Muscle layer of duodenum (tissue), 2 donors: ENCODE results near the gene RNH1.

Experiments used
- H3K27ac ChIP-seq: one replicate; pipeline ENCODE4 v1.7.0; 2013; ENCODE audit warnings: mild to moderate bottlenecking, low read length
- H3K27me3 ChIP-seq: one replicate; pipeline ENCODE4 v1.7.0; 2013; ENCODE audit warnings: low read depth, mild to moderate bottlenecking, control low read depth, low read length
- H3K36me3 ChIP-seq, 2 donors: one replicate each; pipeline ENCODE4 v1.7.0; 2013; ENCODE audit warnings: low read length in 2 of 2, control low read depth in 1 of 2, mild to moderate bottlenecking in 1 of 2; ENCODE audit not compliant: insufficient read depth in 2 of 2, control insufficient read depth in 1 of 2
- H3K4me1 ChIP-seq, 2 donors: one replicate each; pipeline ENCODE4 v1.7.0; 2013; ENCODE audit warnings: low read length in 2 of 2, mild to moderate bottlenecking in 2 of 2, control low read depth in 1 of 2, moderate library complexity in 1 of 2; ENCODE audit not compliant: insufficient read depth in 2 of 2, control insufficient read depth in 1 of 2
- H3K4me3 ChIP-seq, 2 donors: one replicate each; pipeline ENCODE4 v1.7.0; 2013; ENCODE audit warnings: low read length in 2 of 2, low read depth in 1 of 2, mild to moderate bottlenecking in 1 of 2
- H3K9me3 ChIP-seq, 2 donors: one replicate each; pipeline ENCODE4 v1.7.0; 2013; ENCODE audit warnings: low read length in 2 of 2, control low read depth in 1 of 2, mild to moderate bottlenecking in 1 of 2; ENCODE audit not compliant: control insufficient read depth in 1 of 2
- donor health status: healthy.

Gene RNH1

GRCh38 chr11:490930-491260, 16.1 kb downstream of the RNH1 start:
- H3K36me3 ChIP-seq, result peaks cover 10 to 68% of the 10 kb centered on the region in 2 donors
- H3K9me3 ChIP-seq, result no peaks in the 10 kb centered on the region
- H3K27me3 ChIP-seq, result no peaks in the 10 kb centered on the region
- no peak overlapping the region for H3K27ac ChIP-seq
- H3K4me1 ChIP-seq, result peaks cover 0 to 3% of the 10 kb centered on the region in 2 donors
- no peak overlapping the region for H3K4me3 ChIP-seq

GRCh38 chr11:490186-490929, 16.7 kb downstream of the RNH1 start:
- H3K27ac ChIP-seq, result no peak overlapping the region
- no peaks in the 10 kb centered on the region for H3K4me1 ChIP-seq
- H3K36me3 ChIP-seq, result peaks cover 10 to 63% of the 10 kb centered on the region in 2 donors

GRCh38 chr11:489610-490185, 17.3 kb downstream of the RNH1 start:
- Histone ChIP-seq H3K9me3 (no peaks in the 10 kb centered on the region), H3K4me1 (no peaks in the 10 kb centered on the region), H3K27ac (no peak overlapping the region), H3K36me3 (peaks cover 10 to 56% of the 10 kb centered on the region in 2 donors), H3K27me3 (no peaks in the 10 kb centered on the region), H3K4me3 (no peak overlapping the region)

More at GRCh38 chr11:490186-490929, 16.7 kb downstream of the RNH1 start:
- H3K9me3 ChIP-seq, result no peaks in the 10 kb centered on the region
- H3K4me3 ChIP-seq, result no peak overlapping the region
- H3K27me3 ChIP-seq, result no peaks in the 10 kb centered on the region

- no peaks in the 10 kb centered on the region for H3K9me3 ChIP-seq
- H3K4me3 ChIP-seq, result no peak overlapping the region
- no peak overlapping the region for H3K27ac ChIP-seq
- H3K36me3 ChIP-seq, result peaks cover 6 to 49% of the 10 kb centered on the region in 2 donors
- no peaks in the 10 kb centered on the region for H3K4me1 ChIP-seq
- H3K27me3 ChIP-seq, result no peaks in the 10 kb centered on the region
These were observed 18.1 kb downstream of the RNH1 start for GRCh38 chr11:488992-489391.

GRCh38 chr11:488579-488978, 18.5 kb downstream of the RNH1 start:
- Histone ChIP-seq H3K27ac (no peak overlapping the region), H3K4me1 (no peaks in the 10 kb centered on the region)

GRCh38 chr11:488062-488461, 19.0 kb downstream of the RNH1 start:
- Histone ChIP-seq H3K4me3 (no peak overlapping the region), H3K9me3 (no peaks in the 10 kb centered on the region), H3K27me3 (no peaks in the 10 kb centered on the region), H3K27ac (no peak overlapping the region), H3K36me3 (peaks cover 6 to 43% of the 10 kb centered on the region in 2 donors), H3K4me1 (no peaks in the 10 kb centered on the region)

More at GRCh38 chr11:488579-488978, 18.5 kb downstream of the RNH1 start:
- Histone ChIP-seq H3K4me3 (no peak overlapping the region), H3K36me3 (peaks cover 6 to 45% of the 10 kb centered on the region in 2 donors), H3K9me3 (no peaks in the 10 kb centered on the region), H3K27me3 (no peaks in the 10 kb centered on the region)

GRCh38 chr11:487571-488021, 19.4 kb downstream of the RNH1 start:
- no peaks in the 10 kb centered on the region for H3K27me3 ChIP-seq
- H3K4me1 ChIP-seq, result no peaks in the 10 kb centered on the region
- peaks cover 6 to 38% of the 10 kb centered on the region in 2 donors for H3K36me3 ChIP-seq
- no peak overlapping the region for H3K4me3 ChIP-seq
- no peaks in the 10 kb centered on the region for H3K9me3 ChIP-seq
- H3K27ac ChIP-seq, result no peak overlapping the region

GRCh38 chr11:486189-486588, 20.9 kb downstream of the RNH1 start:
- H3K4me3 ChIP-seq, result no peak overlapping the region
- no peaks in the 10 kb centered on the region for H3K4me1 ChIP-seq
- peaks cover 6 to 34% of the 10 kb centered on the region in 2 donors for H3K36me3 ChIP-seq
- no peaks in the 10 kb centered on the region for H3K27me3 ChIP-seq
- H3K27ac ChIP-seq, result no peak overlapping the region
- no peaks in the 10 kb centered on the region for H3K9me3 ChIP-seq

- no peaks in the 10 kb centered on the region for H3K4me1 ChIP-seq
- no peaks in the 10 kb centered on the region for H3K27me3 ChIP-seq
- peaks cover 0 to 18% of the 10 kb centered on the region in 2 donors for H3K36me3 ChIP-seq
These were observed 22.4 kb downstream of the RNH1 start for GRCh38 chr11:484616-485015.

GRCh38 chr11:479311-479710, 27.7 kb downstream of the RNH1 start:
- Histone ChIP-seq H3K4me3 (no peak overlapping the region), H3K36me3 (no peaks in the 10 kb centered on the region), H3K27ac (no peak overlapping the region), H3K9me3 (no peaks in the 10 kb centered on the region), H3K4me1 (no peaks in the 10 kb centered on the region), H3K27me3 (no peaks in the 10 kb centered on the region)

More at GRCh38 chr11:484616-485015, 22.4 kb downstream of the RNH1 start:
- Histone ChIP-seq H3K9me3 (no peaks in the 10 kb centered on the region), H3K4me3 (no peak overlapping the region), H3K27ac (no peak overlapping the region)

- H3K4me1 ChIP-seq, result no peaks in the 10 kb centered on the region
- H3K27ac ChIP-seq, result no peak overlapping the region
- no peaks in the 10 kb centered on the region for H3K27me3 ChIP-seq
- no peak overlapping the region for H3K4me3 ChIP-seq
- no peaks in the 10 kb centered on the region for H3K9me3 ChIP-seq
- no peaks in the 10 kb centered on the region for H3K36me3 ChIP-seq
These were observed 29.9 kb downstream of the RNH1 start for GRCh38 chr11:477052-477715.
